ENCODE data around the gene PSME2. TPM values are rescaled to one million over a fixed set of nuclear protein-coding genes. Genes with fewer than 3 reads are reported as not detected.

The PSME2 gene
- total RNA-seq, 1 experiment from 2014 or later = 126 TPM

- H3K56ac ChIP-seq (ENCODE audit: insufficient read length, low read depth, low read length) = no peak overlapping the region
- no peaks in the 10 kb centered on the region for H3K9me3 ChIP-seq (ENCODE audit: control insufficient read depth, low read depth, low read length)
- H4K5ac ChIP-seq (ENCODE audit: insufficient read length, low read depth, low read length) = no peak overlapping the region
These were observed 30.8 kb downstream of the PSME2 start for GRCh38 chr14:24115422-24116127.

More at GRCh38 chr14:24115422-24116127, 30.8 kb downstream of the PSME2 start:
- Histone ChIP-seq H3K9ac (ENCODE audit: extremely low read depth, insufficient read length, low read length) (peak overlapping the region; percentile 75), H3K79me2 (ENCODE audit: insufficient read depth, low read length) (no peaks in the 10 kb centered on the region), H3K23ac (ENCODE audit: insufficient read length, low read depth, low read length) (no peak overlapping the region), H2BK15ac (ENCODE audit: low read depth, low read length) (no peak overlapping the region), H4K20me1 (ENCODE audit: control insufficient read depth, insufficient read depth, insufficient read length) (no peaks in the 10 kb centered on the region), H3K79me1 (ENCODE audit: insufficient read depth, low read depth, low read length, poor library complexity, severe bottlenecking) (no peaks in the 10 kb centered on the region), H3K14ac (ENCODE audit: insufficient read depth, low read length) (no peak overlapping the region), H4K91ac (ENCODE audit: insufficient read length, low read depth, low read length) (no peak overlapping the region), H3K27me3 (ENCODE audit: insufficient read depth, low read length) (no peaks in the 10 kb centered on the region), H2BK120ac (ENCODE audit: low read depth, low read length, poor library complexity, severe bottlenecking) (no peak overlapping the region), H3K4ac (ENCODE audit: low read depth, low read length) (no peak overlapping the region), H2AK5ac (ENCODE audit: insufficient read length, low read length) (no peak overlapping the region), H2BK5ac (ENCODE audit: insufficient read length, low read length) (no peak overlapping the region), H3K23me2 (ENCODE audit: insufficient read length, low read depth, low read length, poor library complexity, severe bottlenecking) (peaks cover 13% of the 10 kb centered on the region), H2BK12ac (ENCODE audit: insufficient read length, low read depth, low read length) (no peak overlapping the region), H2AFZ (ENCODE audit: low read length) (no peak overlapping the region), H3T11ph (ENCODE audit: low read length) (no peak overlapping the region), H4K8ac (replicated peaks; ENCODE audit: insufficient read length, low read depth, low read length) (no peak overlapping the region), H2BK20ac (ENCODE audit: low read depth, low read length, poor library complexity, severe bottlenecking) (no peak overlapping the region), H3K4me2 (ENCODE audit: insufficient read depth, insufficient read length, low read length) (peak overlapping the region; percentile 79), H3K18ac (ENCODE audit: insufficient read length, low read depth, low read length) (no peak overlapping the region), H3K27ac (ENCODE audit: insufficient read length, low read depth, low read length) (no peak overlapping the region), H3K4me1 (ENCODE audit: insufficient read depth, low read length) (no peaks in the 10 kb centered on the region)
- no peaks in the 10 kb centered on the region; a peak in 1 of 5 replicates for H3K9me3 Mint-ChIP-seq
- H3K27ac Mint-ChIP-seq = peak overlapping the region; percentile 89 to 100 (median 98)
- H3K4me1 Mint-ChIP-seq = peaks cover 12 to 15% of the 10 kb centered on the region in 2 experiments
- H3K4me3 Mint-ChIP-seq = peak overlapping the region; percentile 93 to 95
- no peak for DNase-seq
- H3K27me3 Mint-ChIP-seq (ENCODE audit: low read depth) = peaks cover 3% of the 10 kb centered on the region; the same call in 1 of the 2 replicates
- H3K36me3 Mint-ChIP-seq (ENCODE audit: insufficient read depth in 1 of 3, low read depth in 3 of 3) = peaks cover 16 to 46% (median 40%) of the 10 kb centered on the region in 3 experiments; a peak in 6 of 7 replicates
- TF ChIP-seq CTCF (conservative IDR thresholded peaks at IDR 0.05) = no peak
- WGBS (ENCODE audit: extremely low coverage, insufficient read length, low lambda C conversion rate) = no CpG with 5 or more reads among the region's 14 CpGs
